Omental fat pad (tissue), 4 donors: ENCODE data around the gene NBPF3. TPM values are rescaled to one million over a fixed set of nuclear protein-coding genes. Genes with fewer than 3 reads are reported as not detected.
A peak's percentile ranks its signal among the peaks of the same experiment; 100 is the strongest.
"Not testable (repeated sequence)": the region's sequence is repeated elsewhere in the genome, so short reads cannot be mapped to it uniquely, and the experiment has no call there.

Experiments
- ATAC-seq: fragments of 150-250 bp; one replicate; pipeline ENCODE4 v1.9.1; 2016; ENCODE audit warnings: mild to moderate bottlenecking, moderate library complexity; ENCODE audit not compliant: low FRiP score
- DNase-seq: peaks from one replicate; pipeline ENCODE4 v3.0.0-alpha.2; 2019; ENCODE audit warnings: low spot score
- total RNA-seq, 4 donors: library from RNA; depleted of rRNA; stranded (reverse); fragments of >200 nt; gene quantifications; one replicate each; pipeline ENCODE4 v1.1.0, GENCODE V29; 2016
- TF ChIP-seq, protein P1 (sequence below), 3 donors: fragments of 450-650 bp; IDR thresholded peaks; one replicate each; pipeline ENCODE4 v1.5.1; 2016 to 2017; ENCODE audit warnings: antibody characterized with exemption in 3 of 3, mild to moderate bottlenecking in 3 of 3, moderate library complexity in 2 of 3

Gene NBPF3, protein sequence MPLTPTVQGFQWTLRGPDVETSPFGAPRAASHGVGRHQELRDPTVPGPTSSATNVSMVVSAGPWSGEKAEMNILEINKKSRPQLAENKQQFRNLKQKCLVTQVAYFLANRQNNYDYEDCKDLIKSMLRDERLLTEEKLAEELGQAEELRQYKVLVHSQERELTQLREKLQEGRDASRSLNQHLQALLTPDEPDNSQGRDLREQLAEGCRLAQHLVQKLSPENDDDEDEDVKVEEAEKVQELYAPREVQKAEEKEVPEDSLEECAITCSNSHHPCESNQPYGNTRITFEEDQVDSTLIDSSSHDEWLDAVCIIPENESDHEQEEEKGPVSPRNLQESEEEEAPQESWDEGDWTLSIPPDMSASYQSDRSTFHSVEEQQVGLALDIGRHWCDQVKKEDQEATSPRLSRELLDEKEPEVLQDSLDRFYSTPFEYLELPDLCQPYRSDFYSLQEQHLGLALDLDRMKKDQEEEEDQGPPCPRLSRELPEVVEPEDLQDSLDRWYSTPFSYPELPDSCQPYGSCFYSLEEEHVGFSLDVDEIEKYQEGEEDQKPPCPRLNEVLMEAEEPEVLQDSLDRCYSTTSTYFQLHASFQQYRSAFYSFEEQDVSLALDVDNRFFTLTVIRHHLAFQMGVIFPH
- 10 to 100 TPM in 2 of 4 donors, 1 to 10 TPM in 2; 4.6 to 20.5 (median 8.7) TPM for total RNA-seq

DNA sequence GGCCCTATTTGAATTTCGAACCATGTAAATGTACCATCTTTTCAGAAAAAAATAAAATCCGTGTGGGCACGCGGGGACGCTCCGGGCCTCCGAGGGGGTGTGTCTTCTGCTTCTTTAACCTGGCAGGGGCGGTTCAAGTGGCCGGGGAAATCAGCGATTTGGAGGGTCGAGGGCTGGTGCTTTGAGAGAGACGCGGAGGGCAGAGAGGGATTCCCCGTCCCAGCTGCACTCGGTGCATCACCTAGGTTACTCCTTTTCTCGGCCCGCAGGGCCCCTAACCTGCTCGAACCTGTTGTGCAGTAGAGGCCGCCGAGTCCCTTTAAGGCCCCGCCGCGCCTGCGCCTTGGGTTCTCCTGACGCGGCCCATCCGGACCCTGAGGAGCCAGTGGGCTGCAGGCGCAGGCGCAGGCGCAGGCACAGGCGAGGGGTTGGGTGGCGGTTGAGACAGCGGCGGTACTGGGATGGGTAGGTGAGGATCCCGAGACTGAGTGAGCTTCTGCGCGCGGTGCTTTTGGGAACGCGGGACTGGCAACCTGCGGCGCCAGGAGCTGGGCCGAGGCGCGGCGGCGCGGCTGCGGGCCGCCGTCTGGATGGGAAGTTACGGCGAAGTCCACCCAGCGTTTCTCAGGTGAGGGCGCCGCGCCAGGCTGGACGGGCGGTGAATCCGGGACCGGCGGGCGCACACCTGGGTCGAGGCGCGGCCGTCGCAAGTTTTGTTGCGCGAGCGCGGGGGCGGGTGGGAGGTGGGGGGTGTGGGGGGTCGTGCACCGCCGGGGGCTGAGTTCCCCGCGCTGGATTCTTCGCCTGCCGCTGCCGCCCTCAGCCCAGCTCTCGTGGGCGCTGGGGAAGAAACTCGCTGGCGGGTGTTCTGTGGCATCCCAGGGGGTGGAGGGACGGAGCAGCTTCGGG is at the start of gene NBPF3:
TSS of gene NBPF3 (plus strand) at position 417 of the 909 bp plus-strand sequence. CDS start 4,950 bp downstream, outside the sequence.
- ATAC-seq (peak; percentile 97), DNase-seq (peak; percentile 54)
- TF ChIP-seq, protein P1, sequence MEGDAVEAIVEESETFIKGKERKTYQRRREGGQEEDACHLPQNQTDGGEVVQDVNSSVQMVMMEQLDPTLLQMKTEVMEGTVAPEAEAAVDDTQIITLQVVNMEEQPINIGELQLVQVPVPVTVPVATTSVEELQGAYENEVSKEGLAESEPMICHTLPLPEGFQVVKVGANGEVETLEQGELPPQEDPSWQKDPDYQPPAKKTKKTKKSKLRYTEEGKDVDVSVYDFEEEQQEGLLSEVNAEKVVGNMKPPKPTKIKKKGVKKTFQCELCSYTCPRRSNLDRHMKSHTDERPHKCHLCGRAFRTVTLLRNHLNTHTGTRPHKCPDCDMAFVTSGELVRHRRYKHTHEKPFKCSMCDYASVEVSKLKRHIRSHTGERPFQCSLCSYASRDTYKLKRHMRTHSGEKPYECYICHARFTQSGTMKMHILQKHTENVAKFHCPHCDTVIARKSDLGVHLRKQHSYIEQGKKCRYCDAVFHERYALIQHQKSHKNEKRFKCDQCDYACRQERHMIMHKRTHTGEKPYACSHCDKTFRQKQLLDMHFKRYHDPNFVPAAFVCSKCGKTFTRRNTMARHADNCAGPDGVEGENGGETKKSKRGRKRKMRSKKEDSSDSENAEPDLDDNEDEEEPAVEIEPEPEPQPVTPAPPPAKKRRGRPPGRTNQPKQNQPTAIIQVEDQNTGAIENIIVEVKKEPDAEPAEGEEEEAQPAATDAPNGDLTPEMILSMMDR (IDR thresholded peaks at IDR 0.05), result no peak

DNA sequence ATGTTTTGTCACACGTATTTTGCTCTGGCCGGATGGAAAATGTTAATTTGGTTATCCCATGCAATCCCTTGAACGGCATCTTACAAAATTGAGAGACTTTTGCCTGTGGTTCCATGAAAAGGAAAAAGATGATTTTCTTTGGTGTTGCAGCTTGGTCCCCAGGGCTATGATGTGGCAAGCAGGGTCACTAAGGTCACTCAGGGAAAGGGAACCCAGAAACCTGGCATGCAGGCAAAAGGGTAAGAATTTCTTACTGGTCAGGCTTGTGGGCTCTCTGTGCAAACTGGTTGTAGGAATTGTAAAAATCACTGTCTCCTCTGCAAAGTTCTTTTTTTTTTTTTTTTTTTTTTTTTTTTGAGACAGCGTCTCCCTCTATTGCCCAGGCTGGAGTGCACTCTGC is 48.4 kb upstream of the NBPF3 start:
- ATAC-seq (no peak), DNase-seq (no peak)
- TF ChIP-seq, protein P1 (IDR thresholded peaks at IDR 0.05), result no peak

DNA sequence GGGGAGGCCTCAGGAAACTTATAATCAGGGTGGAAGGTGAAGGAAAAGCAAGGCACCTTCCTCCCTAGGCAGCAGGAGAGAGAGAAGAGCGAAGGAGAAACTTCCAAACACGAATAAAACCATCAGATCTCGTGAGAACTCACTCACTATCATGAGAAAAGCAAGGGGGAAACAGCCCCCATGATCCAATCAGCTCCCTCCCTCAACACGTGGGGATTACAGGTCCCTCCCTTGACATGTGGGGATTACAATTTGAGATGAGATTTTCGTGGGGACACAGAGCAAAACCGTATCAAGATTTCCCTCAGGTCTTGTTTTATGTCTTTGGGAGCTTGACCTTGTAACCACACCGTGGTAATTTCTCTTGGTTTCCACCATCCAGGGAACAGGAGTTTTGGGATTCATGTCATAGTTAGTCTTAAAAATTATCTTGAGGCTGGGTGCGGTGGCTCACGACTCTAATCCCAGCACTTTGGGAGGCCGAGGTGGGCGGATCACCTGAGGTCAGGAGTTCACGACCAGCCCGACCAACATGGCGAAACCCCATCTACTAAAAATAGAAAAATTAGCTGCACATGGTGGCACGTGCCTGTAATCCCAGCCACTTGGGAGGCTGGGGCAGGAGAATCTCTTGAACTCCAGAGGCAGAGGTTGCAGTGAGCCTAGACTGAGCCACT is 47.2 kb upstream of the NBPF3 start:
- TF ChIP-seq, protein P1 (IDR thresholded peaks at IDR 0.05), result no peak
- DNase-seq (no peak), ATAC-seq (no peak)

DNA sequence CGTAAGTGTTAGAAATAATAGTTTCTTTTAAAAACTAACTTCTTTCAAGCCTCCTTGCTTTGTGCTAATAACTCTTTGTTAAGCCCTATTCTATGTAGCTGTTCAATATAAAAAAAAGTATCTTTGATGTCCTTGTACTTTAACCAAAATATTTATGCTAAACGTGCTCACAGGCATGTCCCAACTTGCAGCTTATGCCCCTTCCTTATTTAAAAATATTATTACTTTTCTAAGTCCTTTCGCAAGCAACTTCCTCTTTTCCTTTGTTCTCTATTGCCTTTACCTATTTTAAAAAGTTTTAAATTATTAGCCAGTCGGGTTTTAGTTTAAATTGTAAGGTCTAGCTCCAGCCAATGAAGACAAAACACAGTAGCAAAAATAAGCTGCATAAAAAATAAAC is 43.4 kb upstream of the NBPF3 start:
- ATAC-seq (no peak), DNase-seq (no peak)
- TF ChIP-seq, protein P1 (IDR thresholded peaks at IDR 0.05), result no peak

DNA sequence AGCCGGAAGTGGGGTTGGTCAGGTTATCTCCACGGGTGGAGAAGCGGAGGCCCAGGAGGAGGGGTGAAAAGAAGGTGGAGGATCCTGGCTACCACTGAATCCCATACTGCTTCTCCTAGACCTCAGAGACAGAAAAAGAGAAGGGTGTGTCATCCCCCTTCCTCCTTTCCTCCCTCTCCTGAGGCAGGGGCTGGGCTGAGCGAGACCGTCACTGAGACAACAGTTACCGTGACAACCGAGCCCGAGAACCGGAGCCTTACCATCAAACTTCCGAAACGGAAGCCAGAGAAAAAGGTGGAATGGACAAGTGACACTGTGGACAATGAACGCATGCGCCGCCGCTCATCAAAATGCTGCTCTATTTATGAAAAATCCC is 42.1 kb upstream of the NBPF3 start:
- TF ChIP-seq, protein P1 (IDR thresholded peaks at IDR 0.05), result no peak
- DNase-seq, result no peak
- no peak for ATAC-seq

DNA sequence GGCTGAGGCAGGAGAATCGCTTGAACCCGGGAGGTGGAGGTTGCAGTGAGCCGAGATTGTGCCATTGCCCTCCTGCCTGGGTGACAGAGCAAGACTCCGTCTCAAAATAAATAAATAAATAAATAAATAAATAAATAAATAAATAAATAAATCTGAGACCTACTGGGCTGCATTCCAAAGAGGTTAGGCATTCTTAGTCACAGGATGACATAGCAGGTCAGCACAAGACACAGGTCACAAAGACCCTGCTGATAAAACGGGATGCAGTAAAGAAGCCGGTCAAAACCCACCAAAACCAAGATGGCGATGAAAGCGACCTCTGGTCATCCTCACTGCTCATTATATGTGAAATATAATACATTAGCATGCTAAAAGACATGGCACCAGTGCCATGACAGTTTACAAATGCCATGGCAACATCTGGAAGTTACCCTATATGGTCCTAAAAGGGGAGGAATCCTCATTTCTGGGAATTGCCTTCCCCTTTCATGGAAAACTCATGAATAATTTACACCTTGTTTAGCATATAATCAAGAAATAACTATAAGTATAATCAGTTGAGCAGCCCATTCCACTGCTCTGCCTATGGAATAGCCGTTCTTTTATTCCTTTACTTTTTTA is 38.1 kb upstream of the NBPF3 start:
- not testable (repeated sequence) for DNase-seq, ATAC-seq
